Endothelial cell of umbilical vein (primary cell): ENCODE measurements around the gene PGAM4. TPM values are rescaled to one million over a fixed set of nuclear protein-coding genes. Genes with fewer than 3 reads are reported as not detected.

Experiments used
- BruUV-seq: library from RNA; stranded (reverse); fragments of 400-500 nt; replicated peaks from 2 replicates; lab custom pipeline; 2021; lab: Mats Ljungman, UMichigan
- CTCF ChIA-PET: fragments of 300-600, 350-600 bp; sonication (Branson Sonifier 250); formaldehyde crosslinking; loops from one replicate; lab custom pipeline; 2021; ENCODE audit warnings: antibody characterized with exemption, inconsistent platforms; lab: Charles Lee
- POLR2A ChIA-PET: fragments of 300-600, 350-600 bp; sonication (Branson Sonifier 250); formaldehyde crosslinking; loops from one replicate; lab custom pipeline; 2021; ENCODE audit warnings: antibody characterized with exemption, inconsistent platforms; lab: Charles Lee
- DNase-seq: peaks from one replicate; pipeline ENCODE4 v3.0.0-alpha.2; 2011; ENCODE audit warnings: low read depth, low spot score
- FAIRE-seq: peaks from 2 replicates; lab custom pipeline; 2011; peaks lifted over from hg19 to GRCh38; lab: Jason Lieb, UNC
- H2AFZ ChIP-seq: 2 replicates; pipeline ENCODE4 v1.6.0; 2012; ENCODE audit warnings: low read depth, low read length, control low read depth, inconsistent platforms
- H3K27ac ChIP-seq: 2 replicates; pipeline ENCODE4 v1.5.1; 2011; ENCODE audit warnings: low read depth, mild to moderate bottlenecking, control low read depth, low read length, moderate library complexity; ENCODE audit not compliant: insufficient read depth
- H3K27me3 ChIP-seq, 2 experiments: 2 replicates each; pipeline versions ENCODE4 v1.6.0 to v1.6.1; 2011; ENCODE audit warnings: low read length in 2 of 2, mixed read lengths in 1 of 2; ENCODE audit not compliant: control insufficient read depth in 2 of 2, insufficient read depth in 2 of 2
- H3K36me3 ChIP-seq, 2 experiments: 2 replicates in 1 of 2; 3 replicates in 1 of 2; pipeline ENCODE4 v1.5.1; 2011; ENCODE audit warnings: low read length in 2 of 2, mild to moderate bottlenecking in 1 of 2, moderate library complexity in 1 of 2; ENCODE audit not compliant: control insufficient read depth in 2 of 2, insufficient read depth in 2 of 2; ENCODE audit errors: extremely low read depth in 1 of 2
- H3K4me1 ChIP-seq: 3 replicates; pipeline ENCODE4 v1.5.1; 2011; ENCODE audit warnings: mild to moderate bottlenecking, low read length; ENCODE audit not compliant: control insufficient read depth, insufficient read depth; ENCODE audit errors: extremely low read depth
- H3K4me2 ChIP-seq: 2 replicates; pipeline ENCODE4 v1.6.1; 2011; ENCODE audit warnings: low read length, control low read depth, mixed read lengths; ENCODE audit not compliant: insufficient read depth
- H3K4me3 ChIP-seq, 3 experiments: fragments of 200-600 bp in 1 of 3; sonication (generic), shearing (Covaris generic) in 1 of 3; replicated peaks in 1 of 3; 2 replicates each; pipeline ENCODE4 v1.5.1; 2011 to 2016; ENCODE audit warnings: control low read depth in 3 of 3, low read length in 3 of 3, mild to moderate bottlenecking in 2 of 3, inconsistent platforms in 1 of 3, low read depth in 1 of 3, moderate library complexity in 1 of 3; ENCODE audit not compliant: insufficient read depth in 1 of 3
- H3K79me2 ChIP-seq: 2 replicates; pipeline ENCODE4 v1.6.0; 2012; ENCODE audit warnings: low read length, inconsistent platforms; ENCODE audit not compliant: control insufficient read depth, insufficient read depth
- H3K9ac ChIP-seq: replicated peaks from 2 replicates; pipeline ENCODE3; 2011; ENCODE audit warnings: low read length, control low read depth; ENCODE audit not compliant: insufficient read depth; ENCODE audit errors: extremely low read depth
- H3K9me1 ChIP-seq: replicated peaks from 3 replicates; pipeline ENCODE4 v1.6.0; 2011; ENCODE audit warnings: mild to moderate bottlenecking, low read length; ENCODE audit not compliant: control insufficient read depth, insufficient read depth; ENCODE audit errors: extremely low read depth
- H3K9me3 ChIP-seq: replicated peaks from 2 replicates; pipeline ENCODE4 v1.5.1; 2012; ENCODE audit warnings: low read length, inconsistent platforms; ENCODE audit not compliant: control insufficient read depth, insufficient read depth
- H4K20me1 ChIP-seq: replicated peaks from 2 replicates; pipeline ENCODE3; 2011; ENCODE audit warnings: mild to moderate bottlenecking, low read length; ENCODE audit not compliant: control insufficient read depth, insufficient read depth; ENCODE audit errors: extremely low read depth
- CTCF ChIP-seq, 2 donors: IDR thresholded peaks; 1 replicate in 1 of 2; 2 replicates in 1 of 2; pipeline ENCODE4 v1.5.1; 2011; ENCODE audit warnings: low read length in 2 of 2, mild to moderate bottlenecking in 2 of 2, moderate library complexity in 2 of 2, control low read depth in 1 of 2, inconsistent platforms in 1 of 2, low read depth in 1 of 2; ENCODE audit not compliant: insufficient read depth in 1 of 2; ENCODE audit errors: extremely low read depth in 1 of 2
- EZH2 ChIP-seq: IDR thresholded peaks from 2 replicates; pipeline ENCODE4 v1.6.1; 2012; ENCODE audit warnings: borderline replicate concordance, low read depth, mild to moderate bottlenecking, moderate library complexity, low read length, inconsistent platforms; ENCODE audit not compliant: severe bottlenecking
- FOS ChIP-seq: IDR thresholded peaks from 2 replicates; pipeline ENCODE4 v1.6.1; 2011; ENCODE audit warnings: mild to moderate bottlenecking, low read length, moderate library complexity, borderline replicate concordance; ENCODE audit not compliant: insufficient read depth
- GATA2 ChIP-seq: IDR thresholded peaks from 2 replicates; pipeline ENCODE4 v1.7.0; 2011; ENCODE audit warnings: low read depth, mild to moderate bottlenecking, moderate library complexity, mixed read lengths, low read length; ENCODE audit not compliant: insufficient read length, insufficient read depth
- JUN ChIP-seq: IDR thresholded peaks from 2 replicates; pipeline ENCODE4 v1.6.1; 2011; ENCODE audit warnings: borderline replicate concordance, low read depth; ENCODE audit not compliant: insufficient read length, insufficient read depth
- MAX ChIP-seq: IDR thresholded peaks from 2 replicates; pipeline ENCODE4 v1.6.1; 2011; ENCODE audit not compliant: insufficient read depth, insufficient read length
- MYC ChIP-seq: IDR thresholded peaks from one replicate; pipeline ENCODE4 v1.6.1; 2011; ENCODE audit warnings: mild to moderate bottlenecking, low read depth, low read length
- POLR2A ChIP-seq: IDR thresholded peaks from 2 replicates; pipeline ENCODE4 v1.6.1; 2012; ENCODE audit warnings: low read depth, mild to moderate bottlenecking, control low read depth, low read length
- POLR2AphosphoS5 ChIP-seq: IDR thresholded peaks from 2 replicates; pipeline ENCODE4 v1.6.1; 2012; ENCODE audit warnings: low read depth, mild to moderate bottlenecking, control low read depth, low read length, moderate library complexity; ENCODE audit not compliant: insufficient read depth
- dilution Hi-C: fragments of 300-500 bp; cut with MboI; formaldehyde crosslinking; loops from one replicate; pipeline ENCODE4 v1.15.0; 2019; ENCODE audit warnings: low sequenced_read_pairs; ENCODE audit not compliant: extremely low pct_ligation_motif_present
- intact Hi-C: fragments of 100-400 bp; cut with micrococcal nuclease; formaldehyde crosslinking; loops from one replicate; pipeline ENCODE4 v1.10.0; 2022
- polyA plus RNA-seq, 4 experiments: library from polyadenylated mRNA; depleted of rRNA in 3 of 4; stranded (reverse) in 3 of 4; unstranded in 1 of 4; fragments of >200 nt; gene quantifications; 2 replicates each; pipeline versions ENCODE4 v1.2.1 to v1.2.3, GENCODE V29; 2011 to 2012; ENCODE audit warnings: missing spikeins in 1 of 4
- total RNA-seq: library from RNA; stranded (reverse); gene quantifications from 2 replicates; pipeline ENCODE4 v1.2.3, GENCODE V29; 2021

The PGAM4 gene
- total and polyA plus RNA-seq, 2 donors (not counting 3 experiments of a cell fraction or from before 2014, with no cell fraction given) = 0.12 TPM; not detected in 1

- Histone ChIP-seq H3K27ac (no peak overlapping the region), H3K4me3 (no peak overlapping the region), H3K79me2 (no peaks in the 10 kb centered on the region), H3K9me3 (no peaks in the 10 kb centered on the region), H3K27me3 (no peaks in the 10 kb centered on the region), H3K9me1 (no peaks in the 10 kb centered on the region), H2AFZ (no peak overlapping the region), H3K4me1 (peaks cover 11% of the 10 kb centered on the region), H3K36me3 (no peaks in the 10 kb centered on the region), H3K9ac (no peak overlapping the region), H4K20me1 (no peaks in the 10 kb centered on the region), H3K4me2 (no peak overlapping the region)
- TF ChIP-seq POLR2A (no peak), FOS (no peak), MAX (no peak), MYC (no peak), POLR2AphosphoS5 (no peak), EZH2 (no peak), JUN (no peak), GATA2 (no peak), CTCF (IDR thresholded peaks at IDR 0.05; ENCODE audit: extremely low read depth in 1 of 2, insufficient read depth in 1 of 2, low read depth in 1 of 2, low read length in 2 of 2) (no peak)
- no peak for DNase-seq
- FAIRE-seq = no peak
- no TSS peak for BruUV-seq
- CTCF ChIA-PET = interaction anchor here (1.2 kb wide), 1 partner anchor 88 kb away, joined by 4 read pairs; no protein-coding TSS in a partner anchor
- dilution Hi-C loops (no loop called here), intact Hi-C loops (no loop called here)
- POLR2A ChIA-PET = no interaction called here
Measured at GRCh38 chrX:77935886-77936285, 33.6 kb downstream of the PGAM4 start.
